Fibroblast of the aortic adventitia (primary cell): ENCODE results near the gene RAB3GAP2. TPM values are rescaled to one million over a fixed set of nuclear protein-coding genes. Genes with fewer than 3 reads are reported as not detected.
"Not testable (repeated sequence)": the region's sequence is repeated elsewhere in the genome, so short reads cannot be mapped to it uniquely, and the experiment has no call there.

ENCODE experiments used
- DNase-seq: peaks from one replicate; pipeline ENCODE4 v3.0.0-alpha.2; 2010; ENCODE audit warnings: low read depth
- H3K4me3 ChIP-seq: 2 replicates; pipeline ENCODE4 v1.5.1; 2011; ENCODE audit warnings: low read depth, mild to moderate bottlenecking, control low read depth, low read length, moderate library complexity
- total RNA-seq: library from RNA; depleted of rRNA; stranded (reverse); fragments of >200 nt; gene quantifications from 2 replicates; pipeline ENCODE4 v1.2.3, GENCODE V29; 2012; ENCODE audit warnings: low replicate concordance
- TF ChIP-seq, protein P1 (sequence below): IDR thresholded peaks from 2 replicates; pipeline ENCODE4 v1.5.1; 2011; ENCODE audit warnings: mild to moderate bottlenecking, low read length, control low read depth, inconsistent platforms; ENCODE audit not compliant: insufficient read depth

Gene RAB3GAP2
- total RNA-seq, 1 donor: 39.7 TPM

DNA sequence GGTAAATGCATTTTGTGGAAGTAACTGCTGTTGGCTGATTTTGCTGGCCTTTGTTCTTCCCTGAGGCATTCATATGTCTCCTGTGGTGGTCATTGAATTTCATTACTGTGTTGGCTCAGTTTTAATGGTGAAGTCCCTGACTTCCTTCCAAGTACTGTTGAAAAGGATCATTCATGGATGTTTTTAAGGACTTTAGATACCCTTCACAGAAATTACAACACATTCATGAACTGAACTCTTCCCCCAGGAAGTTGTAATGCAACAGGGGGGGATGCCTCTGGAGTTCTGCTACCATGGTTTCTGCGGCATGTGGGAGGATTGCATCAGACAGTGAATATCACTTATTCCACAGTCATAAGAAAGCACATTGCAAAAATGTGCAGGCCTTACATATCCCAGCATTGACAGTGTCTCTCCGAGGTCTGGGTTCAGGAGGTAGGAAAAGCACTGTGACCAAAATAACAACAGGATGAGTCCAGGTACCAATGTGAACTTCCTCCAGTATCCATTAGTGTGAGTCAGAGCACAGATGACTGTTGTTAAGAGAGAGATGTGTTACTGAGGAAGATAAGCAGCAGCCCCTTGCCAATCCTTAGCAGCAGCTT is 2.1 kb upstream of the RAB3GAP2 start:
- TF ChIP-seq, protein P1, sequence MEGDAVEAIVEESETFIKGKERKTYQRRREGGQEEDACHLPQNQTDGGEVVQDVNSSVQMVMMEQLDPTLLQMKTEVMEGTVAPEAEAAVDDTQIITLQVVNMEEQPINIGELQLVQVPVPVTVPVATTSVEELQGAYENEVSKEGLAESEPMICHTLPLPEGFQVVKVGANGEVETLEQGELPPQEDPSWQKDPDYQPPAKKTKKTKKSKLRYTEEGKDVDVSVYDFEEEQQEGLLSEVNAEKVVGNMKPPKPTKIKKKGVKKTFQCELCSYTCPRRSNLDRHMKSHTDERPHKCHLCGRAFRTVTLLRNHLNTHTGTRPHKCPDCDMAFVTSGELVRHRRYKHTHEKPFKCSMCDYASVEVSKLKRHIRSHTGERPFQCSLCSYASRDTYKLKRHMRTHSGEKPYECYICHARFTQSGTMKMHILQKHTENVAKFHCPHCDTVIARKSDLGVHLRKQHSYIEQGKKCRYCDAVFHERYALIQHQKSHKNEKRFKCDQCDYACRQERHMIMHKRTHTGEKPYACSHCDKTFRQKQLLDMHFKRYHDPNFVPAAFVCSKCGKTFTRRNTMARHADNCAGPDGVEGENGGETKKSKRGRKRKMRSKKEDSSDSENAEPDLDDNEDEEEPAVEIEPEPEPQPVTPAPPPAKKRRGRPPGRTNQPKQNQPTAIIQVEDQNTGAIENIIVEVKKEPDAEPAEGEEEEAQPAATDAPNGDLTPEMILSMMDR: no peak
- peak; percentile 70 for DNase-seq
- H3K4me3 ChIP-seq: no peak overlapping the region

DNA sequence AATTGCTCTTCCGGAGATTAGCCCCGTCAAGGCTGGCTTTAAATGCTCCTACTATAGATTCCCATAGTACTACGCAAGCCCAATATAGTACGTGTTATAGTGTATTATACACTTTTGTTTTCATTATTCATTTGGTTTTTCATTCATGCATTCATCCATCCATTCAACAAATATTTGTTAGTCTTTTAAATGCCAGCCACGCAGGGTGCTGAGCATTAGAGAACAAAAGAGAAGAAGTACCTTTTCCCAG is 513 bp upstream of the RAB3GAP2 start:
- TF ChIP-seq, protein P1: no peak
- DNase-seq: no peak
- H3K4me3 ChIP-seq: peak overlapping the region; percentile 99

DNA sequence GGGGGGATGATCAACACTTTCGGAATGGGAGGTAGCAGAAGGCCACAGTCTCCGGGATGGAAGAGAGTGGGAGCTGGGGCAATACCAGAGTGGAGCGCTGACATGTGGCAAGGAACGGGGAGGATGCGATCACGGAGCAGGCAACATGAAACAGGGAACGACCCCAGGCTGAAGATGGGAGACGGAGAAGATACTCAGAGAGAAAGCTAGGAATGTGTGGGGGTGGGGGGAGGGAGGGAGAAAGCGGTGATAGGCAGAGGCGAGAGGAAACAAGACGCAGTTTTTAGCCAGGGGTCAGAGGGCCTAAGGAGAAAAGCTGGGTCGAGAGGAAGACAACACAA is 577 bp downstream of the RAB3GAP2 start:
- H3K4me3 ChIP-seq: peak overlapping the region; percentile 99
- TF ChIP-seq, protein P1: no peak
- DNase-seq: peak; percentile 28

DNA sequence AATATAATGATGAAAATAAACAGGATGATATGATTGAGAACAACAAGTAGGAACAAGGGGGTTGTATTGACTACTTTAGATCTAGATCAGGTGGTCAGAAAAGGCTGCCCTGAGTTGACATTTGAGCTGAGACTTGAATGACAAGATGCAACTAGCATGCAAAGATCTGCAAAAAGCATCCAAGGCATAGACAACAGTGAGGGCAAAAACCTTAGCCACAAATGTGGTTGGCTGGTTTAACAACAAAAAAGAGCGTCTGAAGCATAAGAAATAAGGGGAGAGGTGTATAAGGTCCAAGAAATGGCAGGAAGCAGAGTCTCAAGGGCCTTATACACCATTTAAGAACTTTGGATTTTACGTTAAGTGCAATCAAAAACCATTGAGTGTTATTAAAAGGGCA is 3.2 kb downstream of the RAB3GAP2 start:
- no peak overlapping the region for H3K4me3 ChIP-seq
- no peak for DNase-seq
- TF ChIP-seq, protein P1: no peak

DNA sequence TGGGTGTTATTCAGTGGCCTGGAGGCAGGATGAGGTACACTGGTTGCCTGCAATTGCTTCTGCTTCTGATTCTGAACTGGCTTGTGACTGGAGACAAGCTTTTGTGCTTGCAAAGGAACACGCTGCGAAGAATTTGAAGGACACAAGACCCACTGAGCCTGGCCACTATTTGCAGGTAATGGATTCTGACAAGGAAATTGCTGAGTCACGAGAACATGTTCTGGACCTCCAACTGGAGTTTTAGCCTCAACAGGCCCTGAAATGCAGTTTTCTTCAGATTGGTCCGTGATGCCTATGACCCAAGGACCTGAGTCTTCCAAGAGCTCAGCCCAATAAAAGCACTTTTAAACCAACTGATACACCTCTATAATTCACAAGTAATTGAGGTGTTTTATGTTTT is 4.6 kb downstream of the RAB3GAP2 start:
- TF ChIP-seq, protein P1: no peak
- no peak overlapping the region for H3K4me3 ChIP-seq
- no peak for DNase-seq

DNA sequence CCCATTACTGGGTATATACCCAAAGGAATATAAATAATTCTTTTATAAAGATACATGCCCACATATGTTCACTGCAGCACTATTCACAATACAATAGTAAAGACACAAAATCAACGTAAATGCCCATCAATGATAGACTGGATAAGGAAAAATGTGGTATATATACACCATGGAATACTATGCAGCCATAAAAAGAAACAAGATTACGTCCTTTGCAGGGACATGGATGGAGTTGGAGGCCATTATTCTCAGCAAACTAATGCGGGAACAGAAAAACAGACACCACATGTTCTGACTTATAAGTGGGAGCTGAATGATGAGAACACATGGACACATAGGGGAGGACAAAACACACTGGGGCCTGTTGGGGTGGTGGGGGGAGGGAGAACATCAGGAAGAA is 12.0 kb downstream of the RAB3GAP2 start:
- H3K4me3 ChIP-seq, DNase-seq: not testable (repeated sequence)

DNA sequence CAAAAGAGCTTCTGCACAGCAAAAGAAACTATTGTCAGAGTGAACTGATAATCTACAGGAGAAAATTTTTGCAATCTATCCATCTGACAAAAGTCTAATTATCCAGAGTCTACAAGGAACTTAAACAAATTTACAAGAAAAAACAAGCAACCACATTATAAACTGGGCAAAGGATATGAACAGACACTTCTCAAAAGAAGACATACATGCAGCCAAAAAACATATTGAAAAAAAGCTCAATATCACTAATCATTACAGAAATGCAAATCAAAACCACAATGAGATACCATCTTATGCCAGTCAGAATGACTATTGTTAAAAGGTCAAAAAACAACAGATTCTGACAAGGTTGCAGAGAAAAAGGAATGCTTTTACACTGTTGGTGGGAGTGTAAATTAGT is 12.5 kb downstream of the RAB3GAP2 start:
- H3K4me3 ChIP-seq, DNase-seq: not testable (repeated sequence)

DNA sequence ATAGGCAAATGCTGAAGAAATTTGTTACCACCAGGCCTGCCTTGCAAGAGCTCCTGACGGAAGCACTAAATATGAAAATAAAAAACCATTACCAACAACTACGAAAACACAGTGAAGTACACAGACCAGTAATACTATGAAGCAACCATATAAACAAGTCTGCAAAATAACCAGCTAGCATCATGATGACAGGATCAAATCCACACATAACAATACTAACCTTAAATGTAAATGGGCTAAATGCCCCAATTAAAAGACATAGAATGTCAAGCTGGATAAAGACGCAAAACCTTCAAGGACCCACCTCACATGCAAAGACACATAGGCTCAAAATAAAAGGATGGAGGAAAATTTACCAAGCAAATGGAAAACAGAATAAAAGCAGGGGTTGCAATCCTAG is 16.1 kb downstream of the RAB3GAP2 start:
- DNase-seq, H3K4me3 ChIP-seq: not testable (repeated sequence)

DNA sequence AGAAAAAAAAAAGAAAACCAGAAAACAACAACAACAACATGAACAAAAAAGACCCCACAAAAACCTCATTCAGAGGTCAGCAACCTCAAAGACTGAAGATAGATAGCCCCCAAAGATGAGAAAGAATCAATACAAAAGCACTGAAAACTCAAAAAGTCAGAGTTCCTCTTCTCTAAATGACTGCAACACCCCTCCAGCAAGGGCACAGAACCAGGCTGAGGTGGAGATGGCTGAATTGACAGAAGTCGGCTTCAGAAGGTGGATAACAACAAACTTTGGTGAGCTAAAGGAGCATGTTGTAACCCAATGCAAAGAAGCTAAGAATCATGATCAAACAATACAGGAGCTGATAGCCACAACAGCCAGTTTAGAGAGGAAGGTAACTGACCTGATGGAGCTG is 17.0 kb downstream of the RAB3GAP2 start:
- DNase-seq: no peak
- TF ChIP-seq, protein P1: no peak
- H3K4me3 ChIP-seq: no peak overlapping the region

DNA sequence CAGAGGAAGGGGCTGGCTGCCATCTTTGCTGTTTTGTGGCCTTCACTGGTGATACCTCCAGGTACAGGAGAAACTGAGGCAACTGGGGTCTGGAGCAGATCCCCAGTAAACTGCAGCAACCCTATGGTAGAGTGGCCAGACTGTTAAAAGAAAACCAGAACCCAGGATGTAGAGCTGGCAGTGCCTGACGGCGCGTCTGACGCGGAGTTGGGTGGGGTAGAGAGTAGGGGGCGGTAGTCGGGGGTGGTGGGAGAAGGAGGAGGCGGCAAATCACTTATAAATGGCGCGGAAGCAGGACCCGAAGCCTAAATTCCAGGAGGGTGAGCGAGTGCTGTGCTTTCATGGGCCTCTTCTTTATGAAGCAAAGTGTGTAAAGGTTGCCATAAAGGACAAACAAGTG is 19.0 kb downstream of the RAB3GAP2 start:
- H3K4me3 ChIP-seq, DNase-seq: not testable (repeated sequence)
